Epithelial cell of esophagus (primary cell): ENCODE data around the gene HEPN1.

Experiments used
- DNase-seq: peaks from one replicate; pipeline ENCODE4 v3.0.0; 2010; ENCODE audit warnings: low read depth
- H3K4me3 ChIP-seq: 2 replicates; pipeline ENCODE4 v1.5.1; 2011; ENCODE audit warnings: mild to moderate bottlenecking, low read length, control low read depth
- CTCF ChIP-seq: IDR thresholded peaks from 2 replicates; pipeline ENCODE4 v1.5.1; 2011; ENCODE audit warnings: low read depth, mild to moderate bottlenecking, low read length, control low read depth, inconsistent platforms; ENCODE audit not compliant: insufficient read depth; ENCODE audit errors: missing control alignments

The HEPN1 gene

GRCh38 chr11:124884869-124885479, 34.1 kb upstream of the HEPN1 start:
- no peak for DNase-seq
- no peak for TF ChIP-seq CTCF
- H3K4me3 ChIP-seq: no peak overlapping the region

GRCh38 chr11:124886476-124886875, 32.6 kb upstream of the HEPN1 start:
- no peak overlapping the region for H3K4me3 ChIP-seq
- TF ChIP-seq CTCF: no peak
- DNase-seq: no peak

GRCh38 chr11:124886978-124887666, 31.9 kb upstream of the HEPN1 start:
- H3K4me3 ChIP-seq: no peak overlapping the region
- no peak for TF ChIP-seq CTCF
- DNase-seq: no peak

- no peak for DNase-seq
- no peak overlapping the region for H3K4me3 ChIP-seq
- no peak for TF ChIP-seq CTCF
These were observed 31.4 kb upstream of the HEPN1 start for GRCh38 chr11:124887667-124888013.

- no peak for DNase-seq
These were observed 29.6 kb upstream of the HEPN1 start for GRCh38 chr11:124889191-124890091.

GRCh38 chr11:124890151-124890550, 28.9 kb upstream of the HEPN1 start:
- no peak overlapping the region for H3K4me3 ChIP-seq
- no peak for TF ChIP-seq CTCF
- no peak for DNase-seq

More at GRCh38 chr11:124889191-124890091, 29.6 kb upstream of the HEPN1 start:
- H3K4me3 ChIP-seq: no peak overlapping the region
- no peak for TF ChIP-seq CTCF
